DOHH2 (cell line): ENCODE measurements around the gene MYBPC2.

Experiments
- EZH2phosphoT487 ChIP-seq: fragments of 200-600 bp; sonication (generic); IDR thresholded peaks from 2 replicates; pipeline ENCODE4 v1.6.1; 2017; ENCODE audit warnings: borderline replicate concordance, mild to moderate bottlenecking, antibody characterized with exemption, low read length, moderate library complexity, mixed read lengths
- TF ChIP-seq, protein P1 (sequence below): fragments of 200-600 bp; sonication (generic); IDR thresholded peaks from one replicate; pipeline ENCODE4 v1.5.1; 2014; ENCODE audit warnings: antibody characterized with exemption, mild to moderate bottlenecking, low read depth, low read length; ENCODE audit not compliant: poor library complexity, severe bottlenecking

DNA sequence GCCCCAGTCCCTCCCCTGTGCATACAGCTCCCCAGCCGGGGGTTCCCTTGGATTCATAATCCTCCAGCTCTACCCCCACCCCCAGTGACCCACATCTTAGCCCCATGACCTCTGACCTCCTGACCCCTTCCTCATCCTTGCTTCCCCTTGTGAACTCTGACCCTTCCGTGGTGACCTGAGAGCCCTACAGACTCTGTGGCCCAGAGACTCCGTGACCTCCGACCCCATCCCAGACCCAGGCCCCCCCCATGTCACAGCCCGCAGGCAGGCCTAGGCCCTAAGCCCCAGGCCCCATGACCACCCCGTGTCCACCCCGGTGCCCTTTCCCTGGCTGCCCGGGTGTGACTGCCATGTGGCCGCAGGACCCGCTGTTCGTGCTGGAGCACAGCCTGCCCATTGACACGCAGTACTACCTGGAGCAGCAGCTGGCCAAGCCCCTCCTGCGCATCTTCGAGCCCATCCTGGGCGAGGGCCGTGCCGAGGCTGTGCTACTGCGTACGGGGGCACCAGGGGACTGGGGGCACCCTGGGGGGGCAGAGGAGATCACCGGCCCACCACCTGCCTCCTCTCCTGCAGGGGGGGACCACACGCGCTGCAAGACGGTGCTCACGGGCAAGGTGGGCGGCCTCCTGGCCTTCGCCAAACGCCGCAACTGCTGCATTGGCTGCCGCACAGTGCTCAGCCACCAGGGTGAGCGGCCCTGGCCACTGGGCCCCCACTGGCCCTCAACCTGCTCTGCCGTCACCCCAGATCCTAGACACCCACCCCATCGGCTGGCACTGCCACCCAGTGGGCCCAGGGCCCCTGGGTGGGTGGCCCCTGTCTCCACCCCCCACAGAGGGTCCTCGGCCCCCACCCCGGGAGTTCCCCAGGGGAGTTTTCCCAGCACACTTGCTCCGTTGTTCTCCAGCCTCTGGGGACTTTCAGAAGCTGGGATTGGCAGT is 16.4 kb upstream of the MYBPC2 start:
- no peak for TF ChIP-seq EZH2phosphoT487
- TF ChIP-seq, protein P1, sequence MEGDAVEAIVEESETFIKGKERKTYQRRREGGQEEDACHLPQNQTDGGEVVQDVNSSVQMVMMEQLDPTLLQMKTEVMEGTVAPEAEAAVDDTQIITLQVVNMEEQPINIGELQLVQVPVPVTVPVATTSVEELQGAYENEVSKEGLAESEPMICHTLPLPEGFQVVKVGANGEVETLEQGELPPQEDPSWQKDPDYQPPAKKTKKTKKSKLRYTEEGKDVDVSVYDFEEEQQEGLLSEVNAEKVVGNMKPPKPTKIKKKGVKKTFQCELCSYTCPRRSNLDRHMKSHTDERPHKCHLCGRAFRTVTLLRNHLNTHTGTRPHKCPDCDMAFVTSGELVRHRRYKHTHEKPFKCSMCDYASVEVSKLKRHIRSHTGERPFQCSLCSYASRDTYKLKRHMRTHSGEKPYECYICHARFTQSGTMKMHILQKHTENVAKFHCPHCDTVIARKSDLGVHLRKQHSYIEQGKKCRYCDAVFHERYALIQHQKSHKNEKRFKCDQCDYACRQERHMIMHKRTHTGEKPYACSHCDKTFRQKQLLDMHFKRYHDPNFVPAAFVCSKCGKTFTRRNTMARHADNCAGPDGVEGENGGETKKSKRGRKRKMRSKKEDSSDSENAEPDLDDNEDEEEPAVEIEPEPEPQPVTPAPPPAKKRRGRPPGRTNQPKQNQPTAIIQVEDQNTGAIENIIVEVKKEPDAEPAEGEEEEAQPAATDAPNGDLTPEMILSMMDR, result no peak
